AG09309 (cell line): Measurements from ENCODE around the gene FAM76B.

ENCODE experiments used
- DNase-seq: peaks from one replicate; pipeline ENCODE4 v3.0.0-alpha.2; 2010; ENCODE audit warnings: low read depth
- H3K4me3 ChIP-seq: 2 replicates; pipeline ENCODE4 v1.5.1; 2011; ENCODE audit warnings: mild to moderate bottlenecking, low read depth, low read length, moderate library complexity; ENCODE audit not compliant: control insufficient read depth
- CTCF ChIP-seq: IDR thresholded peaks from 2 replicates; pipeline ENCODE4 v1.5.1; 2011; ENCODE audit warnings: mild to moderate bottlenecking, low read depth, low read length, inconsistent platforms; ENCODE audit not compliant: insufficient read depth, control insufficient read depth; ENCODE audit errors: missing control alignments

FAM76B gene

DNA sequence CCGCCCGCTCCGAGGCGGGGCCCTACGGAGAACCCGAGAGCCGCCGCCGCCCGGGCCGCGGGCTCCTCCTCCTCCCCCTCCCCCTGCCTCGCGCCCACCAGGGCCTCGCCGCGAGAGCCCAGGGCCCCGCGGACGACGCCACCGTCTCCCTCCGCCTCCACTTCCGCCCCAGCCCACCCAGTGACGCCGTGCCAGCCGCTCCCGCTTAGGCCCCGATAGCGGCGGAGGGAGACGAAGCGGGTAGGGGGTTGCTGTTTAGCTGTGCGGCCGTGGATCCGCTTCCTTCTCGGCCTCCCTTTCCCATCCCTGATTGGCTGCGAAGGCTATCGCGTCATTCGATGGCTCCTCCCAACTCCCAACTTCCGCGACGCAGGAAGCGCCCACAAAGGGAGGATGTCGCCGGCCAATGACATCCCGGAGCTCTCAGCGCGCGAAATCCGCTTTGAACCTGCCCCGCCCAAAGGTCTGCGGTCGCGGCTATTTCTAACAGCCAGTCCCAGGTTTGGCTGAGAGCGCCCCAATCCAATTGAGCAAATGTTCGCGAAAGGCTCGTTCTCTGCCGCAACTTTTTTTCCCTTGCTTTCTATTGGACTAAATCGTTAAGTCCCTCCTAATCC, at the start of gene FAM76B:
Gene FAM76B, minus strand, starts transcription at position 277 of the 617 bp plus-strand sequence. CDS start 304 bp downstream, outside the sequence.
- TF ChIP-seq CTCF: no peak

GRCh38 chr11:95835768-95836488, 46.3 kb upstream of the FAM76B start:
- peak; percentile 91 for TF ChIP-seq CTCF
- DNase-seq: peak; percentile 83
- no peak overlapping the region for H3K4me3 ChIP-seq

More for the DNA sequence above, at the start of gene FAM76B:
- DNase-seq: peak; percentile 94
- H3K4me3 ChIP-seq: peak within 1 kb of the TSS; percentile 86

GRCh38 chr11:95835351-95835750, 45.8 kb upstream of the FAM76B start:
- no peak overlapping the region for H3K4me3 ChIP-seq
- DNase-seq: no peak
- TF ChIP-seq CTCF: no peak

GRCh38 chr11:95833378-95833777, 43.8 kb upstream of the FAM76B start:
- no peak overlapping the region for H3K4me3 ChIP-seq
- no peak for DNase-seq
- no peak for TF ChIP-seq CTCF

- DNase-seq: no peak
- TF ChIP-seq CTCF: no peak
- no peak overlapping the region for H3K4me3 ChIP-seq
Observed at GRCh38 chr11:95832763-95833162, 43.2 kb upstream of the FAM76B start.

GRCh38 chr11:95831198-95831883, 41.8 kb upstream of the FAM76B start:
- TF ChIP-seq CTCF: no peak

More at GRCh38 chr11:95831198-95831883, 41.8 kb upstream of the FAM76B start:
- H3K4me3 ChIP-seq: no peak overlapping the region
- DNase-seq: peak; percentile 87
